Measurements from ENCODE around the gene ARMC10. TPM values are rescaled to one million over a fixed set of nuclear protein-coding genes. Genes with fewer than 3 reads are reported as not detected.
"Not testable (repeated sequence)": the region's sequence is repeated elsewhere in the genome, so short reads cannot be mapped to it uniquely, and the experiment has no call there.

ARMC10 gene
- total and polyA plus RNA-seq, 12 donors, result 9.9 to 31.2 (median 22.7) TPM

- Histone ChIP-seq H3K36me3 (peaks cover 0 to 11% (median 0%) of the 10 kb centered on the region in 9 donors), H3K4me3 (peak overlapping the region in 1 of 10 donors; percentile 80), H3K9me3 (no peaks in the 10 kb centered on the region), H3K27me3 (no peaks in the 10 kb centered on the region), H3K27ac (no peak overlapping the region), H3K4me1 (peaks cover 0 to 31% (median 18%) of the 10 kb centered on the region in 9 donors)
- TF ChIP-seq, protein P1, sequence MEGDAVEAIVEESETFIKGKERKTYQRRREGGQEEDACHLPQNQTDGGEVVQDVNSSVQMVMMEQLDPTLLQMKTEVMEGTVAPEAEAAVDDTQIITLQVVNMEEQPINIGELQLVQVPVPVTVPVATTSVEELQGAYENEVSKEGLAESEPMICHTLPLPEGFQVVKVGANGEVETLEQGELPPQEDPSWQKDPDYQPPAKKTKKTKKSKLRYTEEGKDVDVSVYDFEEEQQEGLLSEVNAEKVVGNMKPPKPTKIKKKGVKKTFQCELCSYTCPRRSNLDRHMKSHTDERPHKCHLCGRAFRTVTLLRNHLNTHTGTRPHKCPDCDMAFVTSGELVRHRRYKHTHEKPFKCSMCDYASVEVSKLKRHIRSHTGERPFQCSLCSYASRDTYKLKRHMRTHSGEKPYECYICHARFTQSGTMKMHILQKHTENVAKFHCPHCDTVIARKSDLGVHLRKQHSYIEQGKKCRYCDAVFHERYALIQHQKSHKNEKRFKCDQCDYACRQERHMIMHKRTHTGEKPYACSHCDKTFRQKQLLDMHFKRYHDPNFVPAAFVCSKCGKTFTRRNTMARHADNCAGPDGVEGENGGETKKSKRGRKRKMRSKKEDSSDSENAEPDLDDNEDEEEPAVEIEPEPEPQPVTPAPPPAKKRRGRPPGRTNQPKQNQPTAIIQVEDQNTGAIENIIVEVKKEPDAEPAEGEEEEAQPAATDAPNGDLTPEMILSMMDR (IDR thresholded peaks at IDR 0.05), result no peak
- DNase-seq, result no peak
- intact Hi-C loops (cut with DNase I), result loop anchor here in 1 of 10 donors (10.0 kb wide), 1 partner anchor 68 kb away; the partner anchor contains the start of gene NAPEPLD
- 94 to 98% methylated on average over 7 of the region's 7 CpGs for WGBS, 2 donors
- ATAC-seq, result no peak
These were observed 1.8 kb downstream of the ARMC10 start for GRCh38 chr7:103076764-103077163.

GRCh38 chr7:103077318-103077717, 2.4 kb downstream of the ARMC10 start:
- 96 to 97% methylated on average over 3 of the region's 3 CpGs for WGBS, 2 donors
- intact Hi-C loops (cut with DNase I), result loop anchor here in 1 of 10 donors (10.0 kb wide), 1 partner anchor 67 kb away; the partner anchor contains the start of gene NAPEPLD

DNA sequence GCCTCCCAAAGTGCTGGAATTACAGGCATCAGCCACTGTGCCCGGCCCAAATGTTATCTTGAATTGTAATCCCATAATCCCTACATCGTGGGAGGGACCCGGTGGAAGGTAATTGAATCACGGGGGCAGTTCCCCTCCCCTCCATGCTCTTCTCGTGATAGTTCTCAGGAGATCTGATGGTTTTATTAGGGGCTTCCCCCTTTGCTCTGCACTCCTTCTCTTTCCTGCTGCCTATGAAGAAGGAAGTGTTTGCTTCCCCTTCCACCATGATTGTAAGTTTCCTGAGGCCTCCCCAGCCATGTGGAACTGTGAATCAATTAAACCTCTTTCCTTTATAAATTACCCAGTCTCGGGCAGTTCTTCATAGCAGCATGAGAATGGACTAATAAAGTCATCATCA, 3.3 kb downstream of the ARMC10 start:
- intact Hi-C loops (cut with DNase I), result loop anchor here in 1 of 10 donors (10.0 kb wide), 1 partner anchor 67 kb away; the partner anchor contains the start of gene NAPEPLD
- H3K4me1 ChIP-seq, result peaks cover 0 to 31% (median 18%) of the 10 kb centered on the region in 9 donors
- 70 to 76% methylated on average over 6 of the region's 6 CpGs for WGBS, 2 donors
- not testable (repeated sequence) for H3K27me3 ChIP-seq, H3K9me3 ChIP-seq, DNase-seq, H3K27ac ChIP-seq, H3K4me3 ChIP-seq, ATAC-seq
- H3K36me3 ChIP-seq, result peaks cover 0 to 17% (median 0%) of the 10 kb centered on the region in 9 donors

More at GRCh38 chr7:103077318-103077717, 2.4 kb downstream of the ARMC10 start:
- TF ChIP-seq, protein P1 (IDR thresholded peaks at IDR 0.05), result no peak
- Histone ChIP-seq H3K9me3 (no peaks in the 10 kb centered on the region), H3K27ac (no peak overlapping the region), H3K4me3 (no peak overlapping the region), H3K4me1 (peaks cover 0 to 31% (median 18%) of the 10 kb centered on the region in 9 donors), H3K27me3 (no peaks in the 10 kb centered on the region), H3K36me3 (peaks cover 0 to 11% (median 0%) of the 10 kb centered on the region in 9 donors)
- ATAC-seq, result no peak
- no peak for DNase-seq

DNA sequence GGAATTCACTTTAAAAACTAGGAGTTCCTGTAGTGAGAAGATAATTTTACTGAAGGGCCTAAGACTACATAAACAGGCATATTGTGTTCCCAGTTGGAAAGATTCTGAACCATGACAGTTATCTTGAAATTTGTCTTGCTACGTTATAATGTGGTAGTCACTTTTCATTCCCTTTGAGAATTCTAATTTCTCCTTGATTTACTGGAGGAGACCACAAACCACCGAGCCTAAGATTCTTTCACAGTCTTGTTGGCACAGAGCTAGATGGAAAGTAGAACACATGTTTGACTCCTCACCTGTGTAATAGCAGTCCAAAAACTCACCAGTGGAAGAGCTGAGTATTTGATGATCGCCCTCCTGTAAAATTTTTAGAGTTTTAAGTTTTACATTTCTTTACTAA, 4.9 kb downstream of the ARMC10 start:
- TF ChIP-seq, protein P1 (IDR thresholded peaks at IDR 0.05), result no peak
- H3K4me1 ChIP-seq, result peaks cover 0 to 23% (median 12%) of the 10 kb centered on the region in 9 donors
- H3K27ac ChIP-seq, result no peak overlapping the region
- no peak for DNase-seq
- no peak for ATAC-seq
- peaks cover 0 to 33% (median 5%) of the 10 kb centered on the region in 9 donors for H3K36me3 ChIP-seq
- no peaks in the 10 kb centered on the region for H3K9me3 ChIP-seq
- intact Hi-C loops (cut with DNase I), result loop anchor here in 1 of 10 donors (10.0 kb wide), 1 partner anchor 65 kb away; the partner anchor contains the start of gene NAPEPLD
- H3K4me3 ChIP-seq, result no peak overlapping the region
- no peaks in the 10 kb centered on the region for H3K27me3 ChIP-seq
- WGBS, 2 donors, result 88 to 90% methylated on average over 3 of the region's 3 CpGs

DNA sequence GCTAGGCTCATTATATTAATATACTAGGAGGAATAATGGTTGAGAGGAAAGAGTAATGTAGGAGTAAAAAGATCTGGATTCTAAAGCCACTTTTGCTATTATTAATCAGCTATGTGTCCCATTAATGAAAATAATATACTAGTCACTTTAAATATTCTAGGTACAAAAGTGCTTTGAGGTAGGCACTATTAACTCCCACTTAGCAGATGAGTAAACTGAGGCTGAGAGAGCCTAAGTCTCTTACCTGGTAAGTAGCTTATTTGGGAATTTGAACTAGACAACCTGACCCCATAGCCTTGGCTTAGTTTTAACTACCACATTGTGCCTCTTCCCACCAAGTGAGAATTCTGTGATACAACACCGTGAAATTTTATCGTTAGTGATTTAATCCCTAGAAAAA, 6.0 kb downstream of the ARMC10 start:
- Histone ChIP-seq H3K27me3 (no peaks in the 10 kb centered on the region), H3K9me3 (no peaks in the 10 kb centered on the region), H3K4me1 (peaks cover 0 to 19% (median 7%) of the 10 kb centered on the region in 9 donors), H3K27ac (no peak overlapping the region), H3K4me3 (no peak overlapping the region), H3K36me3 (peaks cover 0 to 44% (median 5%) of the 10 kb centered on the region in 9 donors)
- ATAC-seq (no peak), DNase-seq (no peak)
- TF ChIP-seq, protein P1 (IDR thresholded peaks at IDR 0.05), result no peak
- intact Hi-C loops (cut with DNase I), result no loop called here
- 98 to 99% methylated on average over 2 of the region's 2 CpGs for WGBS, 2 donors

Measured in heart right ventricle (tissue), 16 donors.